NB4 (cell line): ENCODE data around the gene GH2.

ENCODE experiments used
- POLR2A ChIP-seq: IDR thresholded peaks from 2 replicates; pipeline ENCODE4 v1.6.1; 2011; ENCODE audit warnings: mild to moderate bottlenecking; ENCODE audit not compliant: insufficient read length; ENCODE audit errors: extremely low read depth
- TF ChIP-seq, protein P1 (sequence below): IDR thresholded peaks from one replicate; pipeline ENCODE4 v1.5.1; 2012; ENCODE audit warnings: low read depth, low read length
- TF ChIP-seq, protein P2 (sequence below): IDR thresholded peaks from 2 replicates; pipeline ENCODE4 v1.6.1; 2011; ENCODE audit warnings: low read depth, low read length

GRCh38 chr17:63911657-63912100, 29.9 kb upstream of the GH2 start:
- TF ChIP-seq, protein P1, sequence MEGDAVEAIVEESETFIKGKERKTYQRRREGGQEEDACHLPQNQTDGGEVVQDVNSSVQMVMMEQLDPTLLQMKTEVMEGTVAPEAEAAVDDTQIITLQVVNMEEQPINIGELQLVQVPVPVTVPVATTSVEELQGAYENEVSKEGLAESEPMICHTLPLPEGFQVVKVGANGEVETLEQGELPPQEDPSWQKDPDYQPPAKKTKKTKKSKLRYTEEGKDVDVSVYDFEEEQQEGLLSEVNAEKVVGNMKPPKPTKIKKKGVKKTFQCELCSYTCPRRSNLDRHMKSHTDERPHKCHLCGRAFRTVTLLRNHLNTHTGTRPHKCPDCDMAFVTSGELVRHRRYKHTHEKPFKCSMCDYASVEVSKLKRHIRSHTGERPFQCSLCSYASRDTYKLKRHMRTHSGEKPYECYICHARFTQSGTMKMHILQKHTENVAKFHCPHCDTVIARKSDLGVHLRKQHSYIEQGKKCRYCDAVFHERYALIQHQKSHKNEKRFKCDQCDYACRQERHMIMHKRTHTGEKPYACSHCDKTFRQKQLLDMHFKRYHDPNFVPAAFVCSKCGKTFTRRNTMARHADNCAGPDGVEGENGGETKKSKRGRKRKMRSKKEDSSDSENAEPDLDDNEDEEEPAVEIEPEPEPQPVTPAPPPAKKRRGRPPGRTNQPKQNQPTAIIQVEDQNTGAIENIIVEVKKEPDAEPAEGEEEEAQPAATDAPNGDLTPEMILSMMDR, result peak; percentile 65
- TF ChIP-seq POLR2A, result no peak
- TF ChIP-seq, protein P2, sequence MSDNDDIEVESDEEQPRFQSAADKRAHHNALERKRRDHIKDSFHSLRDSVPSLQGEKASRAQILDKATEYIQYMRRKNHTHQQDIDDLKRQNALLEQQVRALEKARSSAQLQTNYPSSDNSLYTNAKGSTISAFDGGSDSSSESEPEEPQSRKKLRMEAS, result no peak
